Tibial artery (tissue), 4 donors: Measurements from ENCODE around the gene PGAM5.

Source experiments
- DNase-seq, 2 donors: peaks; one replicate each; pipeline ENCODE4 v3.0.0-alpha.2; 2019
- H3K27ac ChIP-seq, 2 donors: fragments of 200-600 bp; sonication (generic) in 1 of 2; 1 replicate in 1 of 2; 2 replicates in 1 of 2; pipeline ENCODE4 v1.5.1; 2018 to 2019; ENCODE audit warnings: mild to moderate bottlenecking in 1 of 2
- H3K27me3 ChIP-seq, 2 donors: fragments of 200-600 bp; sonication (generic) in 1 of 2; one replicate each; pipeline versions ENCODE4 v1.5.1 to v1.6.0; 2016 to 2019
- H3K36me3 ChIP-seq, 3 donors: fragments of 200-600 bp; sonication (generic) in 2 of 3; one replicate each; pipeline ENCODE4 v1.5.1; 2016 to 2019; ENCODE audit warnings: mild to moderate bottlenecking in 2 of 3
- H3K4me1 ChIP-seq, 4 donors: fragments of 200-600 bp; sonication (generic) in 2 of 4; 1 replicate in 3 of 4; 2 replicates in 1 of 4; pipeline ENCODE4 v1.5.1; 2016 to 2019
- H3K4me3 ChIP-seq, 2 donors: fragments of 200-600 bp; sonication (generic) in 1 of 2; 1 replicate in 1 of 2; 2 replicates in 1 of 2; pipeline ENCODE4 v1.5.1; 2018 to 2019; ENCODE audit warnings: mild to moderate bottlenecking in 2 of 2
- H3K9me3 ChIP-seq, 3 donors: fragments of 200-600 bp; sonication (generic) in 1 of 3; one replicate each; pipeline ENCODE4 v1.5.1; 2016 to 2019
- CTCF ChIP-seq, 2 experiments: fragments of 200-600 bp in 1 of 2; fragments of 450-650 bp in 1 of 2; IDR thresholded peaks; one replicate each; pipeline ENCODE4 v1.5.1; 2017 to 2019; ENCODE audit warnings: antibody characterized with exemption in 2 of 2, mild to moderate bottlenecking in 1 of 2, moderate library complexity in 1 of 2
- intact Hi-C: fragments of 100-400 bp; cut with DNase I; formaldehyde crosslinking; loops from one replicate; pipeline ENCODE4 v1.15.0; 2023; ENCODE audit warnings: low total_unique reads

The PGAM5 gene

GRCh38 chr12:132730353-132730752 is 19.7 kb downstream of the PGAM5 start:
- Histone ChIP-seq H3K4me1 (no peaks in the 10 kb centered on the region), H3K27me3 (no peaks in the 10 kb centered on the region), H3K36me3 (peaks cover 87 to 96% (median 90%) of the 10 kb centered on the region in 3 donors), H3K27ac (no peak overlapping the region), H3K9me3 (no peaks in the 10 kb centered on the region), H3K4me3 (no peak overlapping the region)
- no peak for TF ChIP-seq CTCF (IDR thresholded peaks at IDR 0.05)
- no peak for DNase-seq
- intact Hi-C loops, result no loop called here

DNA sequence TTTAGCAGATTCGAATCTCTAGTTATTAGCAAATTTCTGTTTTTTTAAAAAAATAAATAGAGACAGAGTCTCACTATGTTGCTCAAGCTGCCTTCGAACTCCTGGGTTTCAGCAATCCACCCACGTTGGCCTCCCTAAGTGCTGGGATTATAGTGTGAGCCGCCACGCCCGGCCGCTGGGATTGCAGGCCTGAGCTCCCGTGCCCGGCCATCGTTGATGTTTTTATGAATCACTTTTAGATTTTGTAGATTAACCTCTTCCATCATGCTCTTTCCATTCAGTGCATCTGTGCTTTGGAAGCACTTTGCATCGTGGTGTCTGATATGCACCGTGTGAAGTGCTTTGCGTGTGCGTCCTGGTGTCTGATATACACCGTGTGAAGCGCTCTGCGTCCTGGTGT is 20.9 kb downstream of the PGAM5 start:
- no peak for DNase-seq
- Histone ChIP-seq H3K27ac (no peak overlapping the region), H3K36me3 (peaks cover 90 to 96% (median 90%) of the 10 kb centered on the region in 3 donors), H3K4me1 (no peaks in the 10 kb centered on the region), H3K27me3 (no peaks in the 10 kb centered on the region), H3K4me3 (no peak overlapping the region), H3K9me3 (no peaks in the 10 kb centered on the region)
- TF ChIP-seq CTCF (IDR thresholded peaks at IDR 0.05), result no peak
- intact Hi-C loops, result no loop called here

- Histone ChIP-seq H3K4me3 (no peak overlapping the region), H3K27ac (no peak overlapping the region), H3K4me1 (no peaks in the 10 kb centered on the region), H3K9me3 (no peaks in the 10 kb centered on the region), H3K27me3 (no peaks in the 10 kb centered on the region), H3K36me3 (peaks cover 78 to 98% (median 91%) of the 10 kb centered on the region in 3 donors)
- TF ChIP-seq CTCF (IDR thresholded peaks at IDR 0.05), result no peak
- intact Hi-C loops, result no loop called here
- DNase-seq, result no peak
Measured at GRCh38 chr12:132734206-132734605, 23.6 kb downstream of the PGAM5 start.

DNA sequence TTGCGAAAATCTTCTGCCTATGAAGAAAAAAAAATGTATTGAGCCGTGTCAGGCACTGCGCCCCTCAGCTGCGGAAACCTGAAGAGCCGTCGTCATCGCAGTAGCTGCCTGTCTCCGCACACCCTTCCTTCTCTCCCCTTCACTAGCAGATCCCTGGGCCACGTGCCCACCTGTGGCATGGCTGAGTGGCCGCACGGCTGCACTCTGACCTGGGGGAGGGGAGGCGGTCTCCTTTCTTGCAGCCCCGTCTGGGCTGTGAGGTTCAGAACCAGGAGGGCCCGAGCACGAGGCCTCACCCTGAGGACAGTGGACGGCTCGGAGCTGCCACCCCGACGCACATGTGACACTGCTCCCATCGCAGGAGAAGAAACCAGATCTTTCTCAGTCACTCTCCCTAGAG is 24.9 kb downstream of the PGAM5 start:
- H3K4me1 ChIP-seq, result no peaks in the 10 kb centered on the region
- no peaks in the 10 kb centered on the region for H3K27me3 ChIP-seq
- TF ChIP-seq CTCF (IDR thresholded peaks at IDR 0.05), result no peak
- H3K9me3 ChIP-seq, result no peaks in the 10 kb centered on the region
- intact Hi-C loops, result no loop called here
- DNase-seq, result no peak
- H3K4me3 ChIP-seq, result no peak overlapping the region
- no peak overlapping the region for H3K27ac ChIP-seq
- peaks cover 84 to 100% (median 97%) of the 10 kb centered on the region in 3 donors for H3K36me3 ChIP-seq

GRCh38 chr12:132736378-132736777 is 25.7 kb downstream of the PGAM5 start:
- TF ChIP-seq CTCF (IDR thresholded peaks at IDR 0.05), result no peak
- intact Hi-C loops, result no loop called here
- H3K4me3 ChIP-seq, result no peak overlapping the region
- peaks cover 85 to 100% (median 98%) of the 10 kb centered on the region in 3 donors for H3K36me3 ChIP-seq
- H3K27me3 ChIP-seq, result no peaks in the 10 kb centered on the region
- H3K4me1 ChIP-seq, result no peaks in the 10 kb centered on the region
- H3K27ac ChIP-seq, result no peak overlapping the region
- no peak for DNase-seq
- no peaks in the 10 kb centered on the region for H3K9me3 ChIP-seq

DNA sequence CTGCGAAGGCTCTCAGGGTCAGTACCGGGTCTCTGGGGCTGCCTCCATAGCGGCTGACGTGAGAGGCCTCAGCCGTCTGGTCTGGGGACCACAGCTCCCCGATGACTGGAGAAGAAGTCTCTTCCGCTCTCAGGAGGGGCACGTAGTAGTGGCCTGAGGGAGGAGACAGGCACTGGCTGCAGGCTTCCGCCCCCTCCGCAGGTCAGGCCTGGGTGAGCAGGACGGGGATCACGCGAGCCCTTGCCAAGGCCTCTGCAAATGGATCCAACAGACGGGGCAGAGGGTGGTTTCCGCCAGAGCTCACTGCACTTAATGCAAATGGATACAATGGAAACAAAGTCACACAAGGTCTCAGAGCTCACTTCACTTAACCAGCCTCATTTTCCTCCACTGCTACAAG is 26.3 kb downstream of the PGAM5 start:
- peaks cover 85 to 100% (median 98%) of the 10 kb centered on the region in 3 donors for H3K36me3 ChIP-seq
- intact Hi-C loops, result no loop called here
- no peaks in the 10 kb centered on the region for H3K9me3 ChIP-seq
- no peak overlapping the region for H3K27ac ChIP-seq
- H3K27me3 ChIP-seq, result no peaks in the 10 kb centered on the region
- no peak for TF ChIP-seq CTCF (IDR thresholded peaks at IDR 0.05)
- no peak for DNase-seq
- no peak overlapping the region for H3K4me3 ChIP-seq
- H3K4me1 ChIP-seq, result no peaks in the 10 kb centered on the region
